ENCODE data around the gene DNAJC25.

Gene DNAJC25

GRCh38 chr9:111628411-111628810 lies 2.7 kb upstream of the DNAJC25 start:
- DNase-seq = no peak

GRCh38 chr9:111630182-111630963 lies 761 bp upstream of the DNAJC25 start:
- DNase-seq = peak; percentile 10

GRCh38 chr9:111630964-111631213 lies 245 bp upstream of the DNAJC25 start:
- DNase-seq = no peak

GRCh38 chr9:111632060-111632459 lies 926 bp downstream of the DNAJC25 start:
- no peak for DNase-seq

- DNase-seq = no peak
Measured at GRCh38 chr9:111632695-111633388, 1.7 kb downstream of the DNAJC25 start.

- DNase-seq = no peak
Measured at GRCh38 chr9:111633389-111633736, 2.2 kb downstream of the DNAJC25 start.

- no peak for DNase-seq
Measured at GRCh38 chr9:111634860-111635259, 3.7 kb downstream of the DNAJC25 start.

- no peak for DNase-seq
Measured at GRCh38 chr9:111637421-111637950, 6.4 kb downstream of the DNAJC25 start.

- DNase-seq = no peak
Measured at GRCh38 chr9:111644195-111644772, 13.2 kb downstream of the DNAJC25 start.

- no peak for DNase-seq
Measured at GRCh38 chr9:111645806-111646205, 14.7 kb downstream of the DNAJC25 start.

- no peak for DNase-seq
Measured at GRCh38 chr9:111646417-111646816, 15.3 kb downstream of the DNAJC25 start.

- no peak for DNase-seq
Measured at GRCh38 chr9:111648066-111648465, 16.9 kb downstream of the DNAJC25 start.

- no peak for DNase-seq
Measured at GRCh38 chr9:111649016-111649415, 17.9 kb downstream of the DNAJC25 start.

- DNase-seq = no peak
Measured at GRCh38 chr9:111657051-111657450, 25.9 kb downstream of the DNAJC25 start.

GRCh38 chr9:111658943-111659342 lies 27.8 kb downstream of the DNAJC25 start:
- no peak for DNase-seq

- DNase-seq = no peak
Measured at GRCh38 chr9:111659691-111660090, 28.6 kb downstream of the DNAJC25 start.

- peak; percentile 78 for DNase-seq
Measured at GRCh38 chr9:111661150-111661801, 30.1 kb downstream of the DNAJC25 start, which contains the start of gene GNG10. Gene GNG10 (plus strand): TSS chr9:111661605. CDS start chr9:111661635, 30 bp downstream.

GRCh38 chr9:111661802-111662521 lies 30.8 kb downstream of the DNAJC25 start:
- DNase-seq = peak; percentile 50

- DNase-seq = peak; percentile 32
Measured at GRCh38 chr9:111662576-111663300, 31.6 kb downstream of the DNAJC25 start.

GRCh38 chr9:111663301-111663823 lies 32.2 kb downstream of the DNAJC25 start:
- DNase-seq = no peak

- no peak for DNase-seq
Measured at GRCh38 chr9:111668026-111668573, 37.0 kb downstream of the DNAJC25 start.
